GM12801 (cell line): ENCODE results near the gene BDP1.

Experiments used
- TF ChIP-seq, protein P1 (sequence below): IDR thresholded peaks from one replicate; pipeline ENCODE4 v1.5.1; 2011; ENCODE audit warnings: control low read depth; ENCODE audit not compliant: insufficient read length; ENCODE audit errors: extremely low read depth

Gene BDP1

DNA sequence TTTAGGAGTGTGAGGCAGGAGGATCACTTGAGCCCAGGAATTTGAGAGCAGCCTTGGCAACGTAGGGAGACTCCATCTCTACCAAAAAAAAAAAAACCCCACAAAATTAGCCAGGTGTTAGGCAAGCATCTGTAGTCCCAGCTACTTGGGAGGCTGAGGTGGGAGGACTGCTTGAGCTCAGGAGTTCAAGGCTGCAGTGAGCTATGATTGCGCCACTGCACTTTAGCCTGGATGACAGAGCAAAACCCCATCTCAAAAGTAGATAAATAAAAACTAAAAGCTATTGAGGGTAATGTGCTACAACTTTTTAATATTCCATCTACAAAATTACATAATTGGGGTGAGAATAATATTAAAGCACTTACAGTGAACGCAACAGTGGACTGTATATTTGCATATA, 5.9 kb downstream of the BDP1 start:
- TF ChIP-seq, protein P1, sequence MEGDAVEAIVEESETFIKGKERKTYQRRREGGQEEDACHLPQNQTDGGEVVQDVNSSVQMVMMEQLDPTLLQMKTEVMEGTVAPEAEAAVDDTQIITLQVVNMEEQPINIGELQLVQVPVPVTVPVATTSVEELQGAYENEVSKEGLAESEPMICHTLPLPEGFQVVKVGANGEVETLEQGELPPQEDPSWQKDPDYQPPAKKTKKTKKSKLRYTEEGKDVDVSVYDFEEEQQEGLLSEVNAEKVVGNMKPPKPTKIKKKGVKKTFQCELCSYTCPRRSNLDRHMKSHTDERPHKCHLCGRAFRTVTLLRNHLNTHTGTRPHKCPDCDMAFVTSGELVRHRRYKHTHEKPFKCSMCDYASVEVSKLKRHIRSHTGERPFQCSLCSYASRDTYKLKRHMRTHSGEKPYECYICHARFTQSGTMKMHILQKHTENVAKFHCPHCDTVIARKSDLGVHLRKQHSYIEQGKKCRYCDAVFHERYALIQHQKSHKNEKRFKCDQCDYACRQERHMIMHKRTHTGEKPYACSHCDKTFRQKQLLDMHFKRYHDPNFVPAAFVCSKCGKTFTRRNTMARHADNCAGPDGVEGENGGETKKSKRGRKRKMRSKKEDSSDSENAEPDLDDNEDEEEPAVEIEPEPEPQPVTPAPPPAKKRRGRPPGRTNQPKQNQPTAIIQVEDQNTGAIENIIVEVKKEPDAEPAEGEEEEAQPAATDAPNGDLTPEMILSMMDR, result no peak

DNA sequence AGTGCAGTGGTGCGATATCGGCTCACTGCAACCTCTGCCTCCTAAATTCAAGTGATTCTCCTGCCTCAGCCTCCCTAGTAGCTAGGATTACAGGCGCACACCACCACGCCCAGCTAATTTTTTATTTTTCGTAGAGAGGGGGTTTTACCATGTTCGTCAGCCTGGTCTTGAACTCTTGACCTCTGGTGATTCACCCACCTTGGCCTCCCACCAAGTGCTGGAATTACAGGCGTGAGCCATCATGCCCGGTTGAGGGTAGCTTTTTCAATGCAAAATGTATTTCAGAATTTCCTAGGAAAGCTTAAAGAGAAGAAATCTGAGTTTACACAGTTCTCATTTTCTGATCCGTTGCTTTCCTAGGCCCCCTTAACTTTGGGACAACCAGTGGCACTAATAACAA, 15.7 kb downstream of the BDP1 start:
- TF ChIP-seq, protein P1, result no peak

DNA sequence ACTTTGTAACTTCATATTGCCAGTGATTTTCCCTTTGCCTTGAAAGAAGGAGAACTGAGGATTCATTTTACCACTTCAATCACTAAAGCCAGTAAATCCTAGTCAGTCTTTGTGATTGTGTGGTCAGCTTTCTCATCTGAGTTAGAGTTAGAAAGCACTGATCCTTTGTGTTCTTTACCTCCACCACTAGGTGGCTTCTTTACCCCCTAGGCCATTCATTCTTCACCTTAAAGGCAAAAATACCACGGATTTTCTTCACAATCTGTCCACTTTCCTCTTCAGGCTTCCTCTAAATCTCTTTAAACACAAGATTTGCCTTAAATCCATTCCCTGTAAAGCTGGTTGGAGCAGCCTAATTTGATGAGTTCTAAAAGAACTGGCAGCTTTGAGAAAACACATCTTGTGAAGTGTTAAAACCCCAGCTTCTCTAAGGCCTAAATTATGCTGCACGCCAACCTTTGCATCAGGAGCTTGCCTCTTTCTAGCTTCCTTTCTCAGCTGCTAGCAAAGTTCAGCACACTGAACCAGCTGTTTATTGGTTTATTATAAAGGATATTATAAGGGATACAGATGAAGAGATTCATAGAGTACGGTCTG, 20.4 kb downstream of the BDP1 start:
- TF ChIP-seq, protein P1, result no peak

DNA sequence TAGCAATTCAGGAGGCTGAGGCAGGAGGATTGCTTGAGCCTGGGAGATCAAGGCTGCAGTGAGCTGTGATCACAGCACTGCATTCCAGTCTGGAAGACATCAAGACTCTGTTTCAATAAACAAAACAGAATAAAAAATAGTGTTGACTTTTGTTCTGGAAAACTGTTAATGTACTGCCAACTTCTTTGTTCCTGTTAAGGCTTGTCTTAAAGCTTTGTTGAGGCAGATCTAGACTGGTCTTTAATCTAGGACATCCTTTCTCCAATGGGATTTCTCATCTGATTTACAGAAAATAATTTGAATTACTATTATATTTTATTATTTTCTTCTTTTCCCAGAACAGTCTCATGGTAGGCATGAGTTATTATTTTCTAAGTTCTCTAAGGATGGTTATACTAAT, 26.0 kb downstream of the BDP1 start:
- TF ChIP-seq, protein P1, result no peak

DNA sequence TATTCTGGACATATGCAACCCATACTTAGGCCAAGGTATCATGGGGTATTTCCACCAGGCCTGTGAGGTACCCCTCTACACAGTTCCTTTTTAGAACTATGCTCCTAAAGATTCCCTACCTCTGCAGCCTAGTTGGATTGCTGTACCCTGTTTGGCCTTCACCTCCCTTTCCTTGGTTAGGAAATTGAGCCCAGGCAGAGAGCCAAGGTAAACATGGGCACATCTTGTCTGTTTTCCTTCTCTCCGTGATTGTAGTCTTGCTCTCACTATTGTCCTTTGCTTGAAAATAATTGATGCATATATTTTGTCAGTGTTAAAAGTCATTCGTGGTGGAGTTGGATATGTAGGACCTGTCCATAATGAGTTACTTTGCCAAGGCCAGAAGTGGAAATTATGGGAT, 26.7 kb downstream of the BDP1 start:
- TF ChIP-seq, protein P1, result no peak

DNA sequence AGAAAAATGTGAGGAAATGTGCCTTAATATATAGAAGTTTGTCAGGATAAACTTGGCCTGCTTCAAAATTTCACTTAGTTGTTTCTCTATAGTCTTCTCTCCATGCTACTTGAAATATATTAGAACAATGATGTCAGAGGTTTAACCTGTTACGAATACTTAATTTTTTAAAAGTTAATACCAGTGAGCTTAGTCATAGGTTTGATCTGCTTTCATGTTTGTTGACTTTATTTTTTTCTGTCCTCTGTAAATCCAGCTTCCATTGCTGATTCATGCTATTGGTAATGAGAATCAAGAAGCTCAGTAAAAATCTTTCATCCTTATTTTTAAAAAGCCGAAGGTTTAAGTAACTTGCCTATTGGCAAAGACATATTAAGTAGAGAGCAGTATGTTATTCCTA, 27.9 kb downstream of the BDP1 start:
- TF ChIP-seq, protein P1, result no peak

DNA sequence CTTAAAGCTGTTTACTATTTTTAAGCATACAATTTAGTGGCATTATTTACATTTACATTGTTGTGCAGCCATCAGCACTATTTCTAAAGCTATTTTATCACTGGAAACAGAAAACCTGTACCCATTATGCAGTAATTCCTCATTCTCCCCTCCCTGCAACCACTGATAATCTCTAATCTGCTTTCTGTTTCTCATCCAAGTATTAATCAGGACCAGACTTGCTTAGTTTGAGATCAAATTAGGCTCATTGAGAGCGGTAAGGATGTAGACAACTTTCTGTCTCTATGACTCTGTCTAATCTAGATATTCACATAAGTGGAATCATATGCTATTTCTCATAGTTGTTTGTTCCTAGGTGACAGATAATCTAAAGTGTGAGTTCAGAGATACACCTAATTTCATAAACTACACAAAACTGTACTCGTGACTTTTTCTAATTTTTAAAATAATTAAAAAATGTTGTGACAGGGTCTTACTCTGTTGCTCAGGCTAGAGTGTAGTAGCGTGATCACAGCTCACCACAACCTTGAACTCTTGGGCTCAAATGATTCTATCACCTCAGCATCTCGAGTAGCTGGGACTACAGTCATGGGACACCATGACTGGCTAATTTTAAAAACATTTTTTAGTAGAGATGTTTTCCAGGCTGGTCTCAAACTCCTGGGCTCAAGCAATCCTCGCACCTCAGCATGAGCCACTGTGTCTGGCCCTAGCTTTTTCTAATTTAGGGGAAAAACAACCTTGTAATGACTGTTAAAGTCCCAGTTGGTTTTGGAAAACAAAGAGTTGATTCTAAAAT, 37.6 kb downstream of the BDP1 start:
- TF ChIP-seq, protein P1, result no peak
